HG02678 (cell line): Measurements from ENCODE around the gene PKNOX2.

Experiments
- ATAC-seq: cut with Tn5 transposase; IDR thresholded peaks from one replicate; pipeline ENCODE4 v1.9.1; 2021; ENCODE audit warnings: mild to moderate bottlenecking, moderate library complexity; ENCODE audit not compliant: unreplicated experiment

PKNOX2 gene

DNA sequence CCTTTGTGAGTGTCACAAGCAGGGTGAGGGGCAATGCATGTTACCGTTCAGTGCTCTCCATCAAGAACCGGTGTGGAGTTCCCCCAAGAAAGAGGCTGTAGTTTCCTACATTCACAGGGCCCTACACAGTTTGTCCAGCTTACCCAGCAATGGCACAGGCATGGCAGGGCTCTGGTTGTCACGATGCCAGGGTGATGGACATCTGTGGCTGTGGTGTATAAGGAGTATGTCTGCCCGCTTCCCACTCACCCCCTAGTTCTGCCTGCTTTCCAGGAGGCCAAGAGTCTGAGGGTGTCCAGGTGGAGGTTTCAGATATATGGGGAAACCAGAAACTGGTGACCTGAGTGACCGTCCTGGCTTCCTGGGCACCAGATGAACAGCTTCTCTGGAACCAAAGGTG is 116.1 kb downstream of the PKNOX2 start:
- ATAC-seq, result no peak

DNA sequence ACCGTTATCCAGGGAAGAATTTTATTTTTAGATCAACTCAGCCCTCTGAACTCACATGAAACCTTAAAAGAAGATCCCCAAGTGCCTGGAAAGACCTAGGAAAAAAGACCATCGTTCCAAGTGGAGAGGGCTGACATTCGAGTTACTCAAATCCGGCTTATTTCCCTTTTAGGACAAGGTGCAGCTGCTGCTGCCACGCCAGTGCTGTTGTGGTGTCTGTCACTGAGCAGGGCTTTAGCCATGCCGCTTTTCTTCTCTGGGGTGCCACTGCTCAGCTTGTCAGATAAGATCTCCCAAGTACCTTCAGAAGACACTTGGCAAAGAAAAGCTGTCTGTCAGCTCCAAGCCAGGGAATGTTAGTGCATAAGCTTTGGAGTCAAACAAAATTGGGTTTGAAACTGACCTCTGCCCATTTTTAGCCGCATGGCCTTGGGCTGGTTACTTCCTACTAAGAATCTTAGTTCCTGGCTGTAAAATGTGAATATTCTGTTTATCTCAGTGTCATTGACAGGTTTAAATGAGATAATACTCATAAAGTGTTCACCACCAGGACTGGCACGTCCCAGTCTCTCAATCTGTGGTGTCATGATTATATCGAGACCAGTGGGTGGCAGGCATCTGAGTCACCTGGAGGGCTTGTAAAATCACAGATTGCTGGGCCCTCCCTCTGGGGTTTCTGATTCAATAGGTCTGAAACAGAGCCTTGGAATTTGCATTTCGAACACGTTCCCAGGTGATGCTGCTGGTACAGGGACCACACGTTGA is 117.5 kb downstream of the PKNOX2 start:
- no peak for ATAC-seq

DNA sequence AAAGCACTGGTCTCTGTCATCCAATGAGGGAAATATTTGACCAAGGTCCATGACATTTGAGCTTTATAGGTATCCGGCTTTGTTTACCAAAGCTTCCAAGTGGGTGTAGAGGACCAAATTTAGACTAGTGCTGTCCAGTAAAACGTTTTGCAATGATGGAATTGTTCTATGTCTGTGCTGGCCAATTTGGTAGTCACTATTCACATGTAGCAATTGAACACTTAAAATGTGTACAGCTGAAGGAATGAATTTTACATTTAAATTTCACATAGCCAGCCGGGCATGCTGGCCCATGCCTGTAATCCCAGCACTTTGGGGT is 118.0 kb downstream of the PKNOX2 start:
- no peak for ATAC-seq

DNA sequence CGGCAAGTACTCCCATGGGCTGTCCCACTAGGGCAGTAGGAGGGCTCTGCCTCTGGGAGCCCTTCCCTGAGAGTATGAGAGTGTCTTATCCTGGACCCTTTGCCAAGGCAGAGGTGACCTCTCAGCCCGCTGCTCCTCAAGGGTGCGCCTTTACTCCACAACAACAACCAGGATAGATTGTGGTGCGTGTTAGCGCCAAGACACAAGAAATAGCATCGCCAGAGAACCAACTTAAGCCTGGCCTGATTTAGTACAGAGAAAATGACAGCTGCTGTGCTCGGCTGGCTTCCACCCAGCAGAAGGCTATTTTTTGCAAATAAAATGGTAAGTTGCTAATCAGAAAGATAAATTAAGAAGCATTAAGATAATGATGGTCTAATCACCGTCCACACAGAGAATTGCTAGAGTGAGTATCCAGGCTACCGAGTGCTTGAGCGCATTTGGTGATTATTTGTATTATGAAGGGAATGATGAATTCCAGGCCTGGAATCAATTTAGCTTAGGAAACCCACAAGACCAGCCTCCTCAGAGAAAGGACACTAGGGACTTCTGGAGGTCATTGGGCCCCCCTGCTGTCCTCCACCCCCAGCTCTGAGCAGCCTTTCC is 119.8 kb downstream of the PKNOX2 start:
- ATAC-seq, result no peak

DNA sequence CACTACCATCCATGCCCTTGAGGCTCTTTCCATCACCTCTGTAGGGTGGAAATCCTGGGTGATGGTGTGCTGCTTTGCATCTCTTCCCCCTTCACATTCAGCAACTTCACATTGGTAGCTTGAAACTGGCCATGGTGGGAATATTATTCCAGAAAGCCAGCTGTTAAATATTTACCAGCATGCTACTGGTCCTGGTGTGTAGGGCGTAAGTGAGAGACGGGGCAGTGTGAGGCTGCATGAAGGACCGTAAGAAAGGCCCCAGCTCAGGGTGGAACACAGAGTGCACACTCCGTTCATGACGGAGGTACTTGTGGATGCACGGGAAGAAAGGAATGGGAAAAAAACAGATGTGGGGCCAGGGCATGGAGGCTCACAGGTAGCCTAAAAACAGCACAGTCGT is 121.3 kb downstream of the PKNOX2 start:
- ATAC-seq, result no peak

DNA sequence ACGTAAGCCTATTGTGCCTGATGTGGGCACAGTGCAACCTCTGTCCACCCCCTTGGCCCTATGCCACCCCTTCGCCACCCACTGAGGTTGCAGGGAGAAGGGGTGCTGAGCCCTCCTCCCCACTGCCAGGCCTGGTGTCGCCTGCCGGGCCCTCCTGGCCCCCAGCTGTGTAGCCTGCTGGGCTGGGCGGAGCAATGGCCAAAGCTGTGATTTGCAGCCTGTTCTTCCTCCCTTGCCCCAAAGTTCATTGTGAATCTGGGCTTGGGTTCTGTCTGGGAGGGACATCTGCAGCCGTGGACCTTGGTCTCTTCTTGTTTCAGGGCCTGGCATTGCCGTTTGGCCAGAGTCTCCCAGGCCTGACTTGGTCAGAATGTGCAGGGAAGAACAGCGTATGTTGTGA is 121.9 kb downstream of the PKNOX2 start:
- ATAC-seq, result no peak

DNA sequence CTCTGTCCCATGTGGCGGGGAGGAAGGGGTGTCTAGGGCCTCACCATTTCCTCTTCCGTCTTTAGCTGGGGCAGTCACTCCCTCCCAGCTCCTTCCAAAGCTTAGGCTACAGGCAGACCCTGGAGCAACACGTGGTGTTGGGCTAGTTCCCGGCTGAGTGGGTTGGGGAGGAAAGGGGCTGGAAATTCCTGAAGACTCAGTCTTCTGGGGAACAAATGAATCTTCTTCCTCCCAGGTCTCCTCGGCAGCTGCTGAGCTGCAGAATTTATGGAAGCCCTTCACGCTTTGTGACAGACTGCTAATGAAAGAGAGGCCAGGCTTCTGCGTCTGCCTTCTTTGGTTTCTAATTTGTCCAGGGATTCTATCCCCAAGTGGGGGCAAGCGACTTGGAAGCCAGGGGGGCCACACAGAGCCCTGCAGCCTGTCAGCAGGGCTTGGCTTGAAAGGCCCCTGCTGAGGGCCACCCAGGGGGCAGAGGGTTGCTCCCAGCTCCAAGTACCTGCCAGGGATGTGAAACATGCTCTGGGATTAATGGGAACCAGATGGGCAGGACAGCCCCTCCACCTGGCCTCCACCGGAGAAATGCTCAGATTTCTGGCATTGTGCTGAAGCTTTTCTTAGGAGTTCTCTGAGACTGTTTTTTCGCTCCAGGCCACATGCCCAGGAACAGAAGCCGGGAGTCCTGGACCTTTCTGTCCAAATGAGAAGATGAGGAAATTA is 123.1 kb downstream of the PKNOX2 start:
- ATAC-seq, result no peak

DNA sequence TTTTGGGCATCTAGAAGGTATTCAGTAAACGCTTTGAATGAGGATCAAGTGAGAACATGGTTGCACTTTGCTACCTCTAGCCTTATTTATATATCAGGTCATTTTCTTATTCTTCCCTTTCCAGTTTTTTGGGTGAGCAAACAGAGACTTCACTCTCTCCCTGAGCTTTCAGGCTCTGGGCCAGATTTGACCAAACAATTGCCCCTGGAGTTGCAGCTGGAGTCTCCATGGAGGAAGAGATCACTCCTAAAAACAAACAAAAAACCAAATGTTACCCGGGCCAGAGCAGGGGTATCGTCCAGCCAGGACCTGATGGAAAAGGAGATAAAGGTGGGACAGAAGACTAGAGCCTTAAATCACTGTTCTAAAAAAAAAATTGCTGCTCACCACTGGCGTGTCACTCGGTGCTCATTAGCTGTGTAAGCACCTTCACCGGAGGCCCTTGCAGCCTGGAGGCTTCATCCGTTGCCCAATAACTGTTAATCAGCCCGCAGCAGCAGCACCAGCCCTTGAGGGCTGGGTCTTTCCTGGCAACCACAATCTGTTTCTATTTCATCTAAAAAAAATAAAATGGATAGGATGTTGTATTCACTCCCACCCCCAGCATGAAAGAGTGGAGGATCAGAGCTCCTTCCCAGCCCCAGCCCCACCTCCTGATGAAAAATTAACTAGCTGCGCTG is 125.0 kb downstream of the PKNOX2 start:
- no peak for ATAC-seq

DNA sequence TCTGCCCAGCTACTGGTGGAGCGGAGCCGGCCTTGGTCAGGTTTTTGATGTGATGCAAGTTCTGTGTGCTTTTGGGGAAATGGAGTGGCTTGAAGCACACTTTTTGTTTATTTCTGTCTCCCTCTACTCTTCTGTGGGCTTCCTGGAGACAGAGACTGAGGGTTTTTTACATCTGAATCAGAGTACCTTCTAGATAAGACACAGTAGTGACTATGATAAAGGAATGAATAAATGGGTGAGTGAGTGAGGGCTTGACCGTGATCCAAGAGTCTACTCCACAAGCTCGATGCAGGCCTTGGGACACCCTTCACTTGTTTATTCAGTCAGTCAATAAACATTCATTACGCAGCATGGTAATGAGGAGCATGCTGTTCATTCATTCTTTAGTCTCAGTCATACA is 125.7 kb downstream of the PKNOX2 start:
- ATAC-seq, result no peak

DNA sequence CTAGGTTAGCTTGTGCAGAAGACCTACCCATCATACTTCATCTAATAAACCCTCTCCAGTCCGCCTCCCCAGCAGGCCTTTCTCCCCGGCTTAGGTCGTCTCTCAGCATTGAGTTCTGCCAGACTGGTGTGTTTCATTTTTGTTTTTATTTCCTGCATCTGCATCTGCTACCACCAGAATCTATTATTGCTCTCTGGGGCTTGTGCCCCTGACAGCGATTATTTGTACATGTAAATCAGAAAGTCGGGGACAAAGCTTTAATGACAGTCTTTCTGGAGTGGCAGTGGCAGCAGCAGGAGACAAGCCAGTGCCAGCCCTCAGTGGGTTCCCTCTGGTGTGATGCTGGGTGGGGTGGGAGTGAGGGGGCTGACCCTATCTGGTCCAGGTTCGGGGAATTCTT is 127.5 kb downstream of the PKNOX2 start:
- ATAC-seq, result no peak

DNA sequence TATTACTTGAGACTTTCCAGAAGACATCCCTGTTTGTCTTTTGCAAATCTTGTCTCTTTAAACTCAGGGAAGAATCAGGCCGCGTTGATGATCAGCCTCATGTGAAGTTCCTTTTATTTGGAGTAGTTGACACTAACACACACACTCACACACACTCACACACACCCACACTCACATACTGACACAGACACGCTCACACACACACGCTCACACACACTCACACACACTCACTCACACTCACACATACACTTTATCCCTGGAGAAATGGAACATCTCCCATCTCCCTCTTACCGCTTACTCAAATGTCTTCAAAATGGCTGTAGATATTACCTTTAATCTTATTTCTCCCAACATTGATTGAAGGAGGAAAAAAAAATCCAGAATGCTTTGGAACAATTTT is 129.0 kb downstream of the PKNOX2 start:
- no peak for ATAC-seq

DNA sequence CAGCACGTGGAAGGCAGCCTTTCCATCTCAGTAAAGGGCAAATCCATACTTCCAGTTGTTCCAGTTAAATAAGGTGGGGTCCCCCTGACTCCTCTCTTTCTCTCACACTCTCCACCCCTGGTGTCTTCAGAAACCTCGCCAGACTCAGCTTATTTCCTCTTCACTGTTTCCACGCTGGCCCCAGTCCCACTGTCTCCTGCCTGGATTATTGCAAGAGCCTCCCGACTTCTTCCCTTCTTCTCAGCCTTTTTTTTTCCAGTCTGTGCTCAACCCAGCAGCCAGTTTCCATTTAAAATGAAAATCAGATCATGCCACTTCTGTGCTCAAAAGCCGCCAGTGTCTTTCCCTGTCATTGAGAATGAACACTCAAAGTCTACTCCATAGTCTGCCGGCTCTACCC is 131.4 kb downstream of the PKNOX2 start:
- no peak for ATAC-seq

DNA sequence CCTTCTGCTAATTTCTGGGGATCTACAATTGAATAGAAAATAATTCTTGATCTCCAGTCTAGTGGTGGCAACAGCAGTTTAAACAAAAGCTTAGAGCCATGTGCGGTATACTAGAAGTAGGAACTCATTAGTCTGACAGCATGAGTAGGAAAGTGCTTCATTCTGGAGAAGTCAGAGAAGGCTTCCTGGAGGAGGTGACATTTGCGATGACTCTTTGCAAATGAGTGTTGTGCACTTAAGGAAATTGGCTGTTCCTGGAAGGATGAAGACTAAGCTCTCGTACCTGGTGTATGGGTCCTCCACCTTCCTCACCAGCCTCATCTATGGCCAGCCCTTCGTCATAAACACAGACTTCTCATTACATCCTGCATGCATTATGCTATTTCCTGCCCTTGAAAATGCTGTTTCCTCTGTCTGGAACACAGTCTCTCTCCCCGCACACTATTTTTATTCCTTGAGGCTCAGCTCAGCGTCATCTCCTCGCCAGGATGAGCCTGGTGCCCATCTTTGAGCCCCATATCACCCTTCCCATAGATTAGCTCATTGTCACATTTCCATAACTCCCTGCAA is 132.9 kb downstream of the PKNOX2 start:
- ATAC-seq, result no peak

DNA sequence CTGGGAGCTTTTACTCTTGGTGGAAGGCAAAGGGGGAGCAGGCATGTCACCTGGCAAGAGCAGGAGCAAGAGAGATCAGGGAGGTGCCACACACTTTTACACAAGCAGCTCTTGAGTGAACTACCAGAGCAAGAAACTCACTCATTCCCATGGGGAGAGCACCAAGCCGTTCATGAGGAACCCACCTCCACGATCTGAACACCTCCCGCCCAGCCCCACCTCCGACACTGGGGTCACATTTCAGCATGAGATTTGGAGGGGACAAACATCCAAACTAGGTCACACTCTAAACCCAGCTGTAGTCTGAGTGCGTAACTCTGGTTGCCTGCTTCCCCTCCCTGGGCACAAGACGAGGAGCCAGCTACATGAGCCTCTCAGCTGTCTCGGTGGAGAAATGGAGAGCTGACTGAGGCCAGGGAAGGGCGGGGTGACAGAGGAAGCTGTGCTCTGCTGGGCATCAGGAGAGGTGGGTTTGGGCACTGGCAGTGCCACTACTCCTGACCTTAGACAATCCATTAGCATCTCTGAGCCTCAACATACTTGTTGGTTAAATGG is 134.6 kb downstream of the PKNOX2 start:
- ATAC-seq, result no peak

DNA sequence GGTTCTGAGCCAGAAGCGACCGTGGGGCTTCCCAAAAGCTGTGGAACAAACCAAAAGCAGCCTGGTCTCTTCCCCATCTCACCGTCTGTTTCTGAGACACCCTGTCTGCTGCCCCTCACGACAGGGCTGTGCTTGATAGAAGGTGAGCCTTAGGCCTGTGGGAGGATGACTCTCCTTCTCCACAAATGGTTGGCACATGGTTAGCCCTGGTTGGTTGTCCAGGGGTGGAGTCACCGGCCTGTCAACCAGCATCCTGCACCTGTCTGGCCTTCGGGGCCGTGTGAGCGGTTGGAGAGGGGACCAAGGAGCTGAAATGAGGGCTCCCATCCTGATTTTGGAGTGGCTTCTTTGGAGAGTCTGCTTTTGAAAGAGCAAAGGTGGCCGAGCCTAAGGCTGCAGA is 135.3 kb downstream of the PKNOX2 start:
- ATAC-seq, result no peak

DNA sequence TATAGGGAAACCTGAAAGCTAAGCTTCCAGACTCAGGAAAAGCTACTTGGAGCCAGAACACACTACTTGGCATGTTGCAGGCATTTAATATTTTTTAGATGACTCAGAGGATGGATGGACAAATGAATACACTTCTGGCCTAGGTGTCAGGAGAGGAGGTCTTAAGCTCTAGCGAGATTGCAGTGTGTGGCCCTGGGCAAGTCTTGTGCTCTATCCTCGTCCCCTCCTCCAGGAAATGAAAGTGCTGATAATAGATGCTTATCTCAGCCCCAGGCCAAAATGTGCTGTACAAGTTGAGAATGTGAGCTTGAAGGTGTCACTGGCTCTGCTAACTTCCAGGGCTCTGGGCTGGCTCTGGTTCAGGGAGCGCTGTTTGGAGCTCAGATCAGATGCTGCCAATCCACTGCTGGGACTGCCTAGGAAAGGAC is 136.3 kb downstream of the PKNOX2 start:
- no peak for ATAC-seq

DNA sequence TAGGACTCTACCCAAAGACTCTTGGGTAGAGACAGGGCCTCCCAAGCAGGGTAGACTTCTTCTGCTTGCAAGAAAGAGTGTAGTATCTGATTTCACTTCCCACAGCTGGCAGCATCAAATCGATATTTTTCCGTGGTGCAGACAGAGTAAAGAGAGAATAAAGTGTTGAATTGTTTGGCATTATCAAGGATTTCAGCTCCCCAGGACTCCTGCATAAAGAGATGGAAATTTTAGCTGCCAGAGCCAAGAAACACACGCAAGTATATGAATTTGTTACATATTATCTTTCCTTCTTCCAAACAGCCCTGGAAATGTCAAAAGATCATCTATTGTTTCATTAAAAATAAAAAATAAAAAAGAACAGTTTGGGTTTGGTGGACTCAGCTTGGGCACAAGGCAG is 136.8 kb downstream of the PKNOX2 start:
- ATAC-seq, result no peak

DNA sequence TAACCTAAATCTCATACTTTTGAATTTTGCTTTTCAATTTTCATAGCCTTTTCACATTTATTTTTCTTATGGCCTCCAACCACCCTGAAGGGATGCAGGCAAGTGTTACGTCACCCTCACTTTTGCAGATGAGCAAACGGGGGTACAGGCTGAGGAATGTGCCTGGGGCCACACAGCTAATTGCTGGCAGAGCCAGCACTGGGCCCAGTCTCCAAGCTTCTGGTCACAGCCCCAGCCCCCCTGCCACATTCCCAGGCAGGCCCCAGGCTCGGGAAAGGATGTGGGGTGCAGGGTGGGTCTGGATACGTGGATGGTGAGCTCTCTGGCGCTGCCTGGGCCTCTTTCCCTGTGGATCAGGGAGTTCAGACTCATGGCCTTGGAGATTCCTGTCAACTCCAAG is 138.6 kb downstream of the PKNOX2 start:
- ATAC-seq, result no peak

DNA sequence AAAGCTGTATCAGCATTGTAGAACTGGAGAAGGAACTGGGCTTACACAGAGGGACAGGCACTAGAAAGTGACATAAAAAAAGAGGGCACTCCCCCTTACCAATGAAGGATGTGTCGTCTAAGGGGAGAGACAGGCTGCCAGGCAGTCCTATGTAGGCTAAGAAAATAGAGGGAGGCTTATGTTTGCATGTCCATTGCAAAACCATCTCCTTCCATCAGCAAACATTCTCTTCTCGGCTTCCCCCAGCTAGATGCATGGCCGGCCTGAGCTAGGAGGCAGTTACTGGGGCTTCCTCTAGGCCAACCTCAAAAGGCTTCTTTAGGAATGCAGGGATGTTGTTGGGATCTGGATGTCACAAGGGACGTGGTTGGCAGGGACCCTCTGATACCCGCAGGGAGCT is 139.1 kb downstream of the PKNOX2 start:
- ATAC-seq, result no peak

DNA sequence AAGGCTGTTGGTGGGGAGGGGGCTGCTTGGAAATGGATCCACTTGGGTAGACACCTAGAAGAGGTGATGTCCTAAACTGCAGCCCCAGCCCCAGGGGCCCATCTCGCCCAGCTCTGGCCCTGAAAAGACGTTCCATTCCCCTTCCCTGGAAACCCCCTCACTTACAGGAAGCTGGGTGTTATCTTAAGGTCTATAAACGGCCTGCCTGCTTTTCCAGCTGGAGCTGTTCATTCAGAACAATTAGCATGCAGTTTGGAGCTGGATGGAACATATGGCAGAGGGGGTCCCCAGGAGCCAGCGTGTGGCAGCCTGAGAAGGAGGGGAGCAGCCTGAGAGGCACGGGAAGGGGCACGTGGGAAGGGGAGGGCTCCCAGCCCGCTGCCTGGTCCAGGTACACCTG is 139.6 kb downstream of the PKNOX2 start:
- ATAC-seq, result no peak

DNA sequence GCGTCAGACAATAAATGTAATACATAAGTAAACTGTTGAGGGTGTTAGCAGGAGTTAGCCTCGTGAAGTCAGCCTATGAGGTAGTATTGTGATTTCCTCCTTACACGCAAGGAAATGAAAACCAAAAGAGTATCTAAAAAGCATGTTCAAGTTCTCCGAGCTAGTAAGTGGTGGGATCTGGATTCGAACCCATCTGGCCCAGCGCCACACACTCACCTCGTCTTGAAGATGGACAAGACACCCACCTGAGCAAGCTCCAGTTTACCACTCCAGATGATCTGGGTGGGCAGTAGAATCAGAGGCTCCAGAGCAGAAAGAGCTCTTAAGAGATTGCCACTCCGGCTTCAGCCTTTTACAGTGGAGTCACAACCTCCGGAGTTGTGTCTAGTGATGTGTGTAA is 140.3 kb downstream of the PKNOX2 start:
- ATAC-seq, result no peak
